H1 (cell line): ENCODE results near the gene GRAMD2A.

Source experiments
- ATF2 ChIP-seq: IDR thresholded peaks from 2 replicates; pipeline ENCODE4 v1.6.1; 2012; ENCODE audit warnings: low read length, inconsistent platforms
- EZH2 ChIP-seq: fragments of 200-600 bp; sonication (generic); IDR thresholded peaks from 2 replicates; pipeline ENCODE4 v1.7.1; 2012; ENCODE audit warnings: low read depth, mild to moderate bottlenecking, moderate library complexity, low read length, inconsistent platforms; ENCODE audit not compliant: severe bottlenecking
- GABPA ChIP-seq: IDR thresholded peaks from 2 replicates; pipeline ENCODE4 v1.6.1; 2011; ENCODE audit warnings: mild to moderate bottlenecking, low read length, moderate library complexity, borderline replicate concordance; ENCODE audit not compliant: insufficient read depth
- MAX ChIP-seq: IDR thresholded peaks from 2 replicates; pipeline ENCODE4 v1.6.1; 2012; ENCODE audit warnings: inconsistent platforms
- NRF1 ChIP-seq: IDR thresholded peaks from 2 replicates; pipeline ENCODE4 v1.6.1; 2011; ENCODE audit warnings: mild to moderate bottlenecking, low read depth, low read length, improper control_type of control experiment
- POLR2AphosphoS5 ChIP-seq: IDR thresholded peaks from 2 replicates; pipeline ENCODE4 v1.6.1; 2011; ENCODE audit warnings: low read depth, low read length
- RNF2 ChIP-seq: fragments of 200-900, 300-1000 bp; sonication (generic); IDR thresholded peaks from 2 replicates; pipeline ENCODE4 v1.7.1; 2016; ENCODE audit warnings: borderline replicate concordance, low read depth, mild to moderate bottlenecking, antibody characterized with exemption, low read length; ENCODE audit not compliant: poor library complexity, severe bottlenecking; ENCODE audit errors: missing control alignments
- RXRA ChIP-seq: IDR thresholded peaks from 2 replicates; pipeline ENCODE4 v1.6.1; 2011; ENCODE audit warnings: low read depth, mild to moderate bottlenecking, low read length, moderate library complexity; ENCODE audit not compliant: insufficient read depth
- SUZ12 ChIP-seq: fragments of 200-600 bp; sonication (generic); IDR thresholded peaks from 2 replicates; pipeline ENCODE4 v1.6.1; 2012; ENCODE audit warnings: mild to moderate bottlenecking, inconsistent platforms, low read length, moderate library complexity, mixed read lengths
- TCF12 ChIP-seq: IDR thresholded peaks from 2 replicates; pipeline ENCODE4 v1.6.1; 2011; ENCODE audit warnings: low read depth, mild to moderate bottlenecking, low read length
- USF2 ChIP-seq: IDR thresholded peaks from 2 replicates; pipeline ENCODE4 v1.6.1; 2011; ENCODE audit warnings: low read length, improper control_type of control experiment
- TF ChIP-seq, protein P1 (sequence below), 3 experiments: IDR thresholded peaks; 1 replicate in 2 of 3; 2 replicates in 1 of 3; pipeline versions ENCODE4 v1.5.1 to v1.6.1; 2011; ENCODE audit warnings: low read length in 3 of 3, mild to moderate bottlenecking in 3 of 3, inconsistent platforms in 2 of 3, low read depth in 1 of 3, moderate library complexity in 1 of 3; ENCODE audit not compliant: insufficient read depth in 1 of 3; ENCODE audit errors: control extremely low read depth in 1 of 3

GRCh38 chr15:72230197-72231065 is 32.8 kb upstream of the GRAMD2A start:
- no peak for TF ChIP-seq TCF12
- TF ChIP-seq EZH2, result no peak
- TF ChIP-seq, protein P1, sequence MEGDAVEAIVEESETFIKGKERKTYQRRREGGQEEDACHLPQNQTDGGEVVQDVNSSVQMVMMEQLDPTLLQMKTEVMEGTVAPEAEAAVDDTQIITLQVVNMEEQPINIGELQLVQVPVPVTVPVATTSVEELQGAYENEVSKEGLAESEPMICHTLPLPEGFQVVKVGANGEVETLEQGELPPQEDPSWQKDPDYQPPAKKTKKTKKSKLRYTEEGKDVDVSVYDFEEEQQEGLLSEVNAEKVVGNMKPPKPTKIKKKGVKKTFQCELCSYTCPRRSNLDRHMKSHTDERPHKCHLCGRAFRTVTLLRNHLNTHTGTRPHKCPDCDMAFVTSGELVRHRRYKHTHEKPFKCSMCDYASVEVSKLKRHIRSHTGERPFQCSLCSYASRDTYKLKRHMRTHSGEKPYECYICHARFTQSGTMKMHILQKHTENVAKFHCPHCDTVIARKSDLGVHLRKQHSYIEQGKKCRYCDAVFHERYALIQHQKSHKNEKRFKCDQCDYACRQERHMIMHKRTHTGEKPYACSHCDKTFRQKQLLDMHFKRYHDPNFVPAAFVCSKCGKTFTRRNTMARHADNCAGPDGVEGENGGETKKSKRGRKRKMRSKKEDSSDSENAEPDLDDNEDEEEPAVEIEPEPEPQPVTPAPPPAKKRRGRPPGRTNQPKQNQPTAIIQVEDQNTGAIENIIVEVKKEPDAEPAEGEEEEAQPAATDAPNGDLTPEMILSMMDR (IDR thresholded peaks at IDR 0.05; ENCODE audit: control extremely low read depth in 1 of 3, insufficient read depth in 1 of 3, low read depth in 1 of 3, low read length in 3 of 3), result no peak
- no peak for TF ChIP-seq SUZ12
- no peak for TF ChIP-seq POLR2AphosphoS5
- no peak for TF ChIP-seq NRF1
- no peak for TF ChIP-seq RXRA
- no peak for TF ChIP-seq ATF2
- no peak; the same call in none of the 2 replicates for TF ChIP-seq MAX
- TF ChIP-seq GABPA, result no peak
- no peak for TF ChIP-seq RNF2
- TF ChIP-seq USF2, result no peak
